GM19240 (cell line): ENCODE data around the gene TAF5L.
"Not testable (repeated sequence)": the region's sequence is repeated elsewhere in the genome, so short reads cannot be mapped to it uniquely, and the experiment has no call there.

Experiments used
- DNase-seq: peaks from one replicate; pipeline ENCODE4 v3.0.0; 2011; ENCODE audit warnings: low spot score; ENCODE audit not compliant: insufficient read length

TAF5L gene

GRCh38 chr1:229570891-229571516, 54.9 kb downstream of the TAF5L start:
- no peak for DNase-seq

- DNase-seq: no peak
Measured at GRCh38 chr1:229570305-229570704, 55.6 kb downstream of the TAF5L start.

- DNase-seq: no peak
Measured at GRCh38 chr1:229567109-229567868, 58.6 kb downstream of the TAF5L start.

- no peak for DNase-seq
Measured at GRCh38 chr1:229563701-229564100, 62.2 kb downstream of the TAF5L start.

- no peak for DNase-seq
Measured at GRCh38 chr1:229563241-229563640, 62.7 kb downstream of the TAF5L start.

GRCh38 chr1:229562686-229563085, 63.2 kb downstream of the TAF5L start:
- DNase-seq: no peak

- no peak for DNase-seq
Measured at GRCh38 chr1:229561141-229561540, 64.8 kb downstream of the TAF5L start.

GRCh38 chr1:229560124-229560523, 65.8 kb downstream of the TAF5L start:
- DNase-seq: not testable (repeated sequence)

- not testable (repeated sequence) for DNase-seq
Measured at GRCh38 chr1:229559336-229559801, 66.6 kb downstream of the TAF5L start.

GRCh38 chr1:229558460-229559335, 67.2 kb downstream of the TAF5L start, which contains the start of gene ABCB10:
TSS of gene ABCB10 (minus strand) at chr1:229558707. CDS start at chr1:229558652, 55 bp downstream.
- DNase-seq: peak; percentile 87

- peak; percentile 26 for DNase-seq
Measured at GRCh38 chr1:229557913-229558414, 68.0 kb downstream of the TAF5L start.

- DNase-seq: no peak
Measured at GRCh38 chr1:229557200-229557850, 68.6 kb downstream of the TAF5L start.

- DNase-seq: no peak
Measured at GRCh38 chr1:229554886-229555621, 70.9 kb downstream of the TAF5L start.

- no peak for DNase-seq
Measured at GRCh38 chr1:229553621-229554130, 72.2 kb downstream of the TAF5L start.

- no peak for DNase-seq
Measured at GRCh38 chr1:229552732-229553131, 73.2 kb downstream of the TAF5L start.

GRCh38 chr1:229550812-229551567, 74.9 kb downstream of the TAF5L start:
- DNase-seq: no peak

GRCh38 chr1:229547542-229547941, 78.4 kb downstream of the TAF5L start:
- no peak for DNase-seq

GRCh38 chr1:229544587-229544986, 81.3 kb downstream of the TAF5L start:
- no peak for DNase-seq
